HepG2 (cell line): ENCODE measurements around the gene DRAM1. TPM values are rescaled to one million over a fixed set of nuclear protein-coding genes. Genes with fewer than 3 reads are reported as not detected.

Experiments used
- ATAC-seq: fragments of 200-7000 bp; cut with Tn5 transposase; 3 replicates; pipeline ENCODE4 v1.9.1; 2020; ENCODE audit warnings: mild to moderate bottlenecking, moderate library complexity
- BruUV-seq: library from RNA; stranded (reverse); fragments of 400-500 nt; replicated peaks from 2 replicates; lab custom pipeline; 2021; lab: Mats Ljungman, UMichigan
- CTCF ChIA-PET: fragments of 300-600 bp; formaldehyde crosslinking; extraction: SDS; loops from one replicate; lab custom pipeline; 2021; ENCODE audit warnings: low total read pairs, inconsistent platforms, low intra/inter-chr PET ratio; lab: Yijun Ruan, JAX
- POLR2A ChIA-PET: fragments of 350-600 bp; sonication (Branson Sonifier 250); formaldehyde crosslinking; loops from one replicate; lab custom pipeline; 2020; ENCODE audit warnings: antibody characterized with exemption, inconsistent platforms; lab: Yijun Ruan, JAX
- DNase-seq: peaks from one replicate; pipeline ENCODE4 v3.0.0-alpha.2; 2015; ENCODE audit warnings: low spot score
- FAIRE-seq: peaks from 3 replicates; lab custom pipeline; 2011; peaks lifted over from hg19 to GRCh38; lab: Jason Lieb, UNC
- H2AFZ ChIP-seq: one replicate; pipeline ENCODE4 v1.6.1; 2011; ENCODE audit warnings: low read length, inconsistent platforms
- H3K27ac ChIP-seq: fragments of 300-600 bp; 3 replicates; pipeline ENCODE4 v1.8.0; 2011; ENCODE audit warnings: mixed run types, mild to moderate bottlenecking, mixed read lengths, low read length, inconsistent platforms; ENCODE audit not compliant: insufficient read depth; ENCODE audit errors: extremely low read length
- H3K27me3 ChIP-seq, 2 experiments: fragments of 200-600 bp in 1 of 2; 2 replicates in 1 of 2; 3 replicates in 1 of 2; pipeline versions ENCODE4 v1.6.0 to v1.8.0; 2011; ENCODE audit warnings: low read length in 2 of 2, mild to moderate bottlenecking in 2 of 2, moderate library complexity in 2 of 2, inconsistent platforms in 1 of 2; ENCODE audit not compliant: insufficient read depth in 2 of 2, control insufficient read depth in 1 of 2
- H3K36me3 ChIP-seq, 2 experiments: fragments of 200-600 bp in 1 of 2; replicated peaks in 1 of 2; 2 replicates in 1 of 2; 3 replicates in 1 of 2; pipeline versions ENCODE4 v1.5.1 to v1.8.0; 2011; ENCODE audit warnings: low read length in 2 of 2, inconsistent platforms in 1 of 2; ENCODE audit not compliant: insufficient read depth in 2 of 2, control insufficient read depth in 1 of 2
- H3K4me1 ChIP-seq: 2 replicates; pipeline ENCODE4 v1.5.1; 2012; ENCODE audit warnings: low read length, inconsistent platforms; ENCODE audit not compliant: insufficient read depth
- H3K4me2 ChIP-seq: 2 replicates; pipeline ENCODE4 v1.6.0; 2011; ENCODE audit warnings: low read depth, low read length, inconsistent platforms
- H3K4me3 ChIP-seq, 3 experiments: fragments of 200-600 bp in 1 of 3; sonication (generic), shearing (Covaris generic) in 1 of 3; replicated peaks in 1 of 3; 2 replicates each; pipeline ENCODE4 v1.5.1; 2011 to 2016; ENCODE audit warnings: low read length in 3 of 3, inconsistent platforms in 2 of 3, low read depth in 2 of 3, mild to moderate bottlenecking in 2 of 3, control low read depth in 1 of 3, mixed read lengths in 1 of 3; ENCODE audit not compliant: insufficient read depth in 1 of 3
- H3K79me2 ChIP-seq: one replicate; pipeline ENCODE4 v1.6.1; 2011; ENCODE audit warnings: low read length, inconsistent platforms; ENCODE audit not compliant: insufficient read depth
- H3K9ac ChIP-seq: 2 replicates; pipeline ENCODE4 v1.6.0; 2011; ENCODE audit warnings: mild to moderate bottlenecking, low read depth, low read length, inconsistent platforms; ENCODE audit not compliant: insufficient read depth
- H3K9me3 ChIP-seq: 2 replicates; pipeline ENCODE4 v1.5.1; 2012; ENCODE audit warnings: mild to moderate bottlenecking, low read length
- H4K20me1 ChIP-seq: 2 replicates; pipeline ENCODE4 v1.6.0; 2011; ENCODE audit warnings: inconsistent platforms, mild to moderate bottlenecking, low read length, moderate library complexity; ENCODE audit not compliant: insufficient read depth
- HNF1A ChIP-seq, 2 experiments: sonication (generic) in 1 of 2; formaldehyde crosslinking in 1 of 2; IDR thresholded peaks; 2 replicates each; pipeline versions ENCODE4 v1.4.0 to v1.6.1; 2016 to 2020; ENCODE audit warnings: borderline replicate concordance in 1 of 2, low read depth in 1 of 2, mild to moderate bottlenecking in 1 of 2, missing genetic modification reagents in 1 of 2
- SAP130 ChIP-seq: IDR thresholded peaks from 2 replicates; pipeline ENCODE4 v1.6.1; 2016; ENCODE audit warnings: low read depth
- SKIL ChIP-seq: sonication (generic); formaldehyde crosslinking; IDR thresholded peaks from 2 replicates; pipeline ENCODE4 v1.8.0; 2022; ENCODE audit warnings: missing genetic modification reagents, mild to moderate bottlenecking, moderate library complexity, borderline replicate concordance
- TOPORS ChIP-seq: sonication (generic); formaldehyde crosslinking; IDR thresholded peaks from 2 replicates; pipeline ENCODE4 v1.8.0; 2023; ENCODE audit warnings: mild to moderate bottlenecking, missing genetic modification reagents
- ZNF180 ChIP-seq: sonication (generic); formaldehyde crosslinking; IDR thresholded peaks from 2 replicates; pipeline ENCODE4 v1.4.0; 2020; ENCODE audit warnings: low read depth, missing genetic modification reagents, borderline replicate concordance
- ZNF589 ChIP-seq: sonication (generic); formaldehyde crosslinking; conservative IDR thresholded peaks from 2 replicates; pipeline ENCODE4 v1.8.0; 2022; ENCODE audit warnings: mild to moderate bottlenecking, moderate library complexity, missing genetic modification reagents
- ZNF629 ChIP-seq: sonication (generic); formaldehyde crosslinking; conservative IDR thresholded peaks from 2 replicates; pipeline ENCODE4 v1.5.0; 2020; ENCODE audit warnings: missing genetic modification reagents
- WGBS: methylation state at CpG from one replicate; pipeline ENCODE4 v1.1.6; 2017; ENCODE audit warnings: low lambda C conversion rate; 5-methylcytosine and 5-hydroxymethylcytosine counted together
- in situ Hi-C: cut with HindIII; loops from 2 replicates; pipeline ENCODE4 v1.10.0; 2017; ENCODE audit warnings: low pct_unique_long_range_greater_than_20kb; ENCODE audit not compliant: extremely low pct_ligation_motif_present
- intact Hi-C: fragments of 100-400 bp; cut with micrococcal nuclease; formaldehyde crosslinking; loops from one replicate; pipeline ENCODE4 v1.10.0; 2022; ENCODE audit not compliant: unreplicated experiment
- polyA plus RNA-seq, 8 experiments: library from polyadenylated mRNA; depleted of rRNA in 3 of 8; stranded (reverse) in 7 of 8; unstranded in 1 of 8; fragments of >200 nt; fragmentation: Illumina TruSeq in 4 of 8; extraction: Trizol in 4 of 8; gene quantifications; 2 replicates each; pipeline versions ENCODE4 v1.2.1 to v1.2.3, GENCODE V29; 2011 to 2016; ENCODE audit warnings: low read depth in 4 of 8, missing spikeins in 1 of 8, mixed read lengths in 1 of 8; ENCODE audit not compliant: insufficient read depth in 1 of 8
- total RNA-seq, 5 experiments: library from RNA; depleted of rRNA; stranded (reverse); fragments of >200 nt; fragmentation: Illumina TruSeq; extraction: Trizol; gene quantifications; 2 replicates each; pipeline ENCODE4 v1.2.3, GENCODE V29; 2016; ENCODE audit warnings: low read depth in 1 of 5
- TF ChIP-seq, protein P1 (sequence below): sonication (generic); formaldehyde crosslinking; IDR thresholded peaks from 2 replicates; pipeline ENCODE4 v1.8.1; 2023; ENCODE audit warnings: mild to moderate bottlenecking, missing genetic modification reagents

The DRAM1 gene
- total and polyA plus RNA-seq, 2 of the 13 experiments (the other 11 are each of a cell fraction or from before 2014, with no cell fraction given): 20.9 to 32.6 TPM

GRCh38 chr12:101850199-101850598, 27.2 kb upstream of the DRAM1 start (continued):
- TF ChIP-seq SKIL (CRISPR knock-in tag): no peak

DNA sequence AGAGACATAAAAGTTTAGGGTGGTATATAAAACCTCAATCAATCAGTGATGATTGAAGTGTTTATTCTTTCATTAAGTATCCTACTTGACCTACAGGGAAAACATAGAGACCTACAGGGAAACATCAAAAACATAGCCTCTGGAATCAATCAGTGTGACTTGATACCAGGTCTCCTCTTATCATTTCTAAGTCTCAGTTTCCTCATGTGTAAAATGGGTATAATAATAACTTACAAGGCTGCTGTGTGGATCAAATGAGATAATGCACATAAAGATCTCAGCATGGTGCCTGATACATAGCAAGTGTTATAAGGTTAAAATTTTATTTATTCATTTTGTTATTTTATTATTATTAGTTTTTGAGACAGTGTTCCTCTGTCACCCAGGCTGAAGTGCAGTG, 24.4 kb upstream of the DRAM1 start:
- in situ Hi-C loops: no loop called here
- Histone ChIP-seq H3K9me3 (no peaks in the 10 kb centered on the region), H3K27me3 (no peaks in the 10 kb centered on the region), H3K4me1 (peaks cover 17% of the 10 kb centered on the region), H3K27ac (no peak overlapping the region), H2AFZ (no peak overlapping the region), H3K4me2 (no peak overlapping the region), H3K4me3 (no peak overlapping the region), H3K9ac (no peak overlapping the region), H3K36me3 (no peaks in the 10 kb centered on the region), H3K79me2 (no peaks in the 10 kb centered on the region), H4K20me1 (no peaks in the 10 kb centered on the region)
- DNase-seq (no peak), FAIRE-seq (no peak), ATAC-seq (no peak)
- BruUV-seq: no TSS peak
- ChIA-PET CTCF (no interaction called here), POLR2A (no interaction called here)
- TF ChIP-seq ZNF180 (CRISPR knock-in tag) (no peak), ZNF629 (CRISPR knock-in tag) (peak; percentile 65)
- intact Hi-C loops: no loop called here

- ATAC-seq (no peak), FAIRE-seq (no peak), DNase-seq (no peak)
- POLR2A ChIA-PET: no interaction called here
- H3K4me3 ChIP-seq: no peak overlapping the region
- no peaks in the 10 kb centered on the region for H3K27me3 ChIP-seq
- H2AFZ ChIP-seq: no peak overlapping the region
- H3K9me3 ChIP-seq: no peaks in the 10 kb centered on the region
- H3K4me2 ChIP-seq: no peak overlapping the region
- H3K4me1 ChIP-seq: peaks cover 17% of the 10 kb centered on the region
- intact Hi-C loops: no loop called here
- no peak overlapping the region for H3K9ac ChIP-seq
- no TSS peak for BruUV-seq
- in situ Hi-C loops: no loop called here
- H4K20me1 ChIP-seq: no peaks in the 10 kb centered on the region
- CTCF ChIA-PET: no interaction called here
- H3K79me2 ChIP-seq: no peaks in the 10 kb centered on the region
- WGBS: 100% methylated on average over 1 of the region's 1 CpG
- H3K36me3 ChIP-seq: no peaks in the 10 kb centered on the region
- no peak overlapping the region for H3K27ac ChIP-seq
- TF ChIP-seq, protein P1, sequence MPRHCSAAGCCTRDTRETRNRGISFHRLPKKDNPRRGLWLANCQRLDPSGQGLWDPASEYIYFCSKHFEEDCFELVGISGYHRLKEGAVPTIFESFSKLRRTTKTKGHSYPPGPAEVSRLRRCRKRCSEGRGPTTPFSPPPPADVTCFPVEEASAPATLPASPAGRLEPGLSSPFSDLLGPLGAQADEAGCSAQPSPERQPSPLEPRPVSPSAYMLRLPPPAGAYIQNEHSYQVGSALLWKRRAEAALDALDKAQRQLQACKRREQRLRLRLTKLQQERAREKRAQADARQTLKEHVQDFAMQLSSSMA (CRISPR knock-in tag): no peak
- TF ChIP-seq TOPORS (CRISPR knock-in tag) (no peak), SAP130 (CRISPR knock-in tag) (no peak), ZNF589 (no peak), HNF1A (IDR thresholded peaks at IDR 0.05; ENCODE audit: low read depth) (no peak), HNF1A (CRISPR knock-in tag; IDR thresholded peaks at IDR 0.05; ENCODE audit: borderline replicate concordance) (no peak)
Measured at GRCh38 chr12:101854747-101855146, 22.6 kb upstream of the DRAM1 start.
